ENCODE data around the gene MTUS2. TPM values are rescaled to one million over a fixed set of nuclear protein-coding genes. Genes with fewer than 3 reads are reported as not detected.

The MTUS2 gene
- total and polyA plus RNA-seq, 10 donors = 0.20 to 3.2 (median 0.85) TPM

DNA sequence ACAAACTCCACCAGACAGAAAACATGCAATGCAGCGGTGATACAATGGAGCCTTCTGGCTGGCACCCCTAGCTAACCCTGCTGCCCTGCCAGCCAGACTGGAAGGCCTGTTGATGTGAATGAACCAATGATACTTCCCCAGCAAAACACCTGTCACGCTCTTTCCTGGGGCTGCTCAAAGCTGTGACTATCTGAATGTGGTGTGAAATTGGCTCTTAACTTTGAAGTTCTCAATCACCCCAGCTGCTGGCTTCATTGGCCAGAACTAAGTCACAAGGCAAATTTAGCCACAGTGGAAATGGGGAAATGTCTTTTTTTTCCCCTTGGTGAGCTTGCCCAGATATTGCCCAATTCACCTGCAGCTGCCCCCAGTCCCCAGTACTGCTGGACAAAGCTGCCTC is 628.0 kb downstream of the MTUS2 start:
- intact Hi-C loops (cut with DNase I; ENCODE audit: low total_unique reads) = no loop called here
- Histone ChIP-seq H3K4me3 (no peak overlapping the region), H3K4me1 (no peaks in the 10 kb centered on the region), H3K27me3 (replicated peaks in 1 of 7) (peaks cover 0 to 7% (median 0%) of the 10 kb centered on the region in 7 donors), H3K9me3 (no peaks in the 10 kb centered on the region), H3K27ac (no peak overlapping the region), H3K36me3 (no peaks in the 10 kb centered on the region)
- no peak for TF ChIP-seq POLR2A (IDR thresholded peaks at IDR 0.05)
- TF ChIP-seq, protein P1, sequence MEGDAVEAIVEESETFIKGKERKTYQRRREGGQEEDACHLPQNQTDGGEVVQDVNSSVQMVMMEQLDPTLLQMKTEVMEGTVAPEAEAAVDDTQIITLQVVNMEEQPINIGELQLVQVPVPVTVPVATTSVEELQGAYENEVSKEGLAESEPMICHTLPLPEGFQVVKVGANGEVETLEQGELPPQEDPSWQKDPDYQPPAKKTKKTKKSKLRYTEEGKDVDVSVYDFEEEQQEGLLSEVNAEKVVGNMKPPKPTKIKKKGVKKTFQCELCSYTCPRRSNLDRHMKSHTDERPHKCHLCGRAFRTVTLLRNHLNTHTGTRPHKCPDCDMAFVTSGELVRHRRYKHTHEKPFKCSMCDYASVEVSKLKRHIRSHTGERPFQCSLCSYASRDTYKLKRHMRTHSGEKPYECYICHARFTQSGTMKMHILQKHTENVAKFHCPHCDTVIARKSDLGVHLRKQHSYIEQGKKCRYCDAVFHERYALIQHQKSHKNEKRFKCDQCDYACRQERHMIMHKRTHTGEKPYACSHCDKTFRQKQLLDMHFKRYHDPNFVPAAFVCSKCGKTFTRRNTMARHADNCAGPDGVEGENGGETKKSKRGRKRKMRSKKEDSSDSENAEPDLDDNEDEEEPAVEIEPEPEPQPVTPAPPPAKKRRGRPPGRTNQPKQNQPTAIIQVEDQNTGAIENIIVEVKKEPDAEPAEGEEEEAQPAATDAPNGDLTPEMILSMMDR (IDR thresholded peaks at IDR 0.05 in 8 of 11, conservative IDR thresholded peaks at IDR 0.05 in 3 of 11) = no peak
- TF ChIP-seq POLR2AphosphoS5 (IDR thresholded peaks at IDR 0.05) = no peak
- 71 to 92% (median 72%) methylated on average over 2 of the region's 2 CpGs for WGBS, 5 donors
- no peak for DNase-seq

DNA sequence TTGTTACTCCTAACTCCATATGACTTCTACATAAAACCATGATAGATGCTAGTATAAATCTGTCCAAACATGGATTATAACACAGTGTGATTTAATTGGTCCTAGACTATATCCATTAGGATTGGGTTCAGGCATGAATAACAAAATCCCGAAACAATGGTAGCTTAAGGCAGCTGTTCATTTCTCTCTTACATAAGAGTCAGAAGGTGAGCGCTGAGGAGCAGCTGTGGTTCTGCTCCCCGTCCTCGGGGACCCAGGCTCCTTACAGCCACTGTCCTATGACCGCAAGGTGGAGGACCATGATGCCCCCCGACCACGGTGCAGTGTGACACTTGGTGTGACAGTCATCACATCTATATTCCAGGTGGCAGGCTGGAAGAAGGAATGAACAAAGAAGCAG is 629.6 kb downstream of the MTUS2 start:
- intact Hi-C loops (cut with DNase I; ENCODE audit: low total_unique reads) = no loop called here

DNA sequence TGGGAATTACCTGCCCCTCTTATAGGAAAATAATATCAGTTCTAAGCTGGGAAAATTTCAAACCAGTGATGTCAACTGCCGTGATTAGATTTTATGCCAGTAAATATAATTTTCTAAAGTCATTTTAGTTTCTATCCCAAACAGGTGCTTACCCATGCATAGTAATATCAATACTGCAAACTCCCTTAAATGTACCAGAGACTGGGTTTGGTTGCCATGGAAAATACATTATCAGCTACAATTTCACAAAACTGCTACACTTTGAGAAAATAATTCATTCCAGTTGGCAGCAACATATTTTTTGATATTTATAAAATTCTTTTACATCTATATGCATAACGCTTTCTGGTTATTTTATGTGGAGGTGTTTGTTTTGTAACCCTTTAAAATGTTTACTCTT is 631.8 kb downstream of the MTUS2 start:
- intact Hi-C loops (cut with DNase I; ENCODE audit: low total_unique reads) = no loop called here
- no peaks in the 10 kb centered on the region for H3K4me1 ChIP-seq
- H3K27me3 ChIP-seq (replicated peaks in 1 of 7) = peaks cover 0 to 7% (median 0%) of the 10 kb centered on the region in 7 donors
- no peaks in the 10 kb centered on the region for H3K36me3 ChIP-seq
- no peak overlapping the region for H3K27ac ChIP-seq
- H3K9me3 ChIP-seq = no peaks in the 10 kb centered on the region
- 85 to 98% (median 92%) methylated on average over 2 of the region's 2 CpGs for WGBS, 5 donors
- no peak for DNase-seq
- H3K4me3 ChIP-seq = no peak overlapping the region
- no peak for TF ChIP-seq POLR2AphosphoS5 (IDR thresholded peaks at IDR 0.05)
- TF ChIP-seq, protein P1 (IDR thresholded peaks at IDR 0.05 in 8 of 11, conservative IDR thresholded peaks at IDR 0.05 in 3 of 11) = no peak
- no peak for TF ChIP-seq POLR2A (IDR thresholded peaks at IDR 0.05)

More for the DNA sequence above, 629.6 kb downstream of the MTUS2 start:
- Histone ChIP-seq H3K4me1 (no peaks in the 10 kb centered on the region), H3K9me3 (no peaks in the 10 kb centered on the region), H3K4me3 (no peak overlapping the region), H3K36me3 (no peaks in the 10 kb centered on the region), H3K27me3 (replicated peaks in 1 of 7) (peaks cover 0 to 7% (median 0%) of the 10 kb centered on the region in 7 donors), H3K27ac (no peak overlapping the region)
- TF ChIP-seq POLR2AphosphoS5 (IDR thresholded peaks at IDR 0.05) = no peak
- TF ChIP-seq POLR2A (IDR thresholded peaks at IDR 0.05) = no peak
- TF ChIP-seq, protein P1 (IDR thresholded peaks at IDR 0.05 in 8 of 11, conservative IDR thresholded peaks at IDR 0.05 in 3 of 11) = no peak
- 84 to 97% (median 93%) methylated on average over 7 of the region's 7 CpGs for WGBS, 5 donors
- no peak for DNase-seq

DNA sequence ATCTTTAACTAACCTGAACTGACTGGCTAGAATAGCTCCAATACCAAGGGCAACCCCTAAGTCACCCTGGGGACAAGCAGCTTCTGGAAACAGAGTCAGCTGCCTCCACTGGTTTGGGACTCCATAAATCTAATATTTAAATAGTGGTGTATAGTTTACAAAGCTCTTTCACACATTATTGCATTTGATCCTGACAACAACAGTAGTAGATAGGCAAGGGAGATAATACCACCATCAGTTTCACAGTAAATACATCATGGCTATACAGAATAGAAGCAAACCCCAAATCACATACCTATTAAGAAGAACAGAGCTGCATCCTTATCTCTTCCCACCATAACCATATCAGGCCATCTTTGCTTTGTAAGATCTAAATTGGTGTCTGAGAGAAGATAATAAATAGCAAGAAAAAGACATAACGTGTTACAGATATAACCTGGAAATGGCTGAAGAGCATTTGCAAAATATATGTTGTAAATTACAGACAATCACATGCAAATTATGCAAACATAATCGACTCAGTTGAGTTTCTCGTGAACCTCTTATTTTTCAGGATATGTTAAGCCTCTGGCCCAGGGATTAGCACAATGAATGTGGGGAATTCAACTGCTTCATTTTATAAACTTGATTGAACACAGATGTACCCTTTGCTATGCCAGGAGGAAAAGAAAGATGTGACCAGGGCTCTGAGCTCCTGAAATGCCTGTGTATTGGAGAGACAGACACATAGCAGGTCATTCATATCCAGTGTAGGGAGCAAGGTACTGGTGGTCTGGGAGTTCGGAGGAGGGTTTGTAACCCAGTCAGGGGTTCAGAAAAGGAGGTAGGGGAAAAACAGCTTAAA is 632.9 kb downstream of the MTUS2 start:
- WGBS, 5 donors = 66 to 84% (median 78%) methylated on average over 4 of the region's 4 CpGs

More for the DNA sequence above, 632.9 kb downstream of the MTUS2 start:
- H3K27me3 ChIP-seq (replicated peaks in 1 of 7) = peaks cover 0 to 6% (median 0%) of the 10 kb centered on the region in 7 donors
- H3K36me3 ChIP-seq = no peaks in the 10 kb centered on the region
- no peak overlapping the region for H3K27ac ChIP-seq
- no peaks in the 10 kb centered on the region for H3K4me1 ChIP-seq
- intact Hi-C loops (cut with DNase I; ENCODE audit: low total_unique reads) = no loop called here
- no peak overlapping the region for H3K4me3 ChIP-seq
- TF ChIP-seq POLR2A (IDR thresholded peaks at IDR 0.05) (no peak), POLR2AphosphoS5 (IDR thresholded peaks at IDR 0.05) (no peak)
- TF ChIP-seq, protein P1 (IDR thresholded peaks at IDR 0.05 in 8 of 11, conservative IDR thresholded peaks at IDR 0.05 in 3 of 11) = no peak
- H3K9me3 ChIP-seq = no peaks in the 10 kb centered on the region
- no peak for DNase-seq
